Measurements from ENCODE around the gene PSEN2.

The PSEN2 gene

GRCh38 chr1:226883630-226884029 lies 13.2 kb downstream of the PSEN2 start:
- no peak for DNase-seq (ENCODE audit: low read depth)
- no peak overlapping the region for H3K4me3 ChIP-seq (ENCODE audit: low read depth, low read length)

GRCh38 chr1:226884116-226884625 lies 13.8 kb downstream of the PSEN2 start:
- DNase-seq (ENCODE audit: low read depth): no peak
- H3K4me3 ChIP-seq (ENCODE audit: low read depth, low read length): no peak overlapping the region

DNA sequence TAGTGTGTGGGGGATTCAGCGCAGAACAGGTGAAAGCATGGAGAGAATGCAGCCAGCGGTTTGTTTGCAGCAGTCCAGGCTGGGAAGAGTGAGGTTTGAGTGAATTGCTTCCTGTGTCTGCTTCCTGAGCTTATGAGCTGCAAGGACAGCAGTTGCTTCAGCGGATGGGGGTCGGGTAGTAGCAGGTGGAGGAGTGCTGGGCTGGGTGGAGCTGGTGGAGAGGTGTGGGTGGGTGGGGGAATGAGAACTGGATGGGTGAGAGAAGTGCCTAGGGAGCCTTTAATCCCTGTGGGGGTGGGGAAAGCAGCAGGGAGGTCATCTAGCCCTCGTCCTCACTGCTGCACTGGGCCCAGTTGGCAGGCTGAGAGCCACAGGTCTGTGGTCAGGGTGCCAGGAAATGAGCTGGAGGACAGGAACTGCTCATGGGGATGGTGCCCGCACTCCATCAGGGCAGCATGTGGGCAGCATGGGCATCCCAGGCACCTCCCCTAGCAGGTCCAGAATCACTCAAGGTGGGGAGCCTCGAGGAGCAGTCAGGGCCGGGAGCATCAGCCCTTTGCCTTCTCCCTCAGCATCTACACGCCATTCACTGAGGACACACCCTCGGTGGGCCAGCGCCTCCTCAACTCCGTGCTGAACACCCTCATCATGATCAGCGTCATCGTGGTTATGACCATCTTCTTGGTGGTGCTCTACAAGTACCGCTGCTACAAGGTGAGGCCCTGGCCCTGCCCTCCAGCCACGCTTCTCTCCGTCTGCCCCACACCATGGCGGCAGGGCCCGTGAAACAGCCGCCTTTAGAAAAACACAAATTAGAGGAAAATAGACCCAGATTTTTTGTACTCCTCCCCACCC lies 14.8 kb downstream of the PSEN2 start:
- H3K4me3 ChIP-seq (ENCODE audit: low read depth, low read length): no peak overlapping the region

DNA sequence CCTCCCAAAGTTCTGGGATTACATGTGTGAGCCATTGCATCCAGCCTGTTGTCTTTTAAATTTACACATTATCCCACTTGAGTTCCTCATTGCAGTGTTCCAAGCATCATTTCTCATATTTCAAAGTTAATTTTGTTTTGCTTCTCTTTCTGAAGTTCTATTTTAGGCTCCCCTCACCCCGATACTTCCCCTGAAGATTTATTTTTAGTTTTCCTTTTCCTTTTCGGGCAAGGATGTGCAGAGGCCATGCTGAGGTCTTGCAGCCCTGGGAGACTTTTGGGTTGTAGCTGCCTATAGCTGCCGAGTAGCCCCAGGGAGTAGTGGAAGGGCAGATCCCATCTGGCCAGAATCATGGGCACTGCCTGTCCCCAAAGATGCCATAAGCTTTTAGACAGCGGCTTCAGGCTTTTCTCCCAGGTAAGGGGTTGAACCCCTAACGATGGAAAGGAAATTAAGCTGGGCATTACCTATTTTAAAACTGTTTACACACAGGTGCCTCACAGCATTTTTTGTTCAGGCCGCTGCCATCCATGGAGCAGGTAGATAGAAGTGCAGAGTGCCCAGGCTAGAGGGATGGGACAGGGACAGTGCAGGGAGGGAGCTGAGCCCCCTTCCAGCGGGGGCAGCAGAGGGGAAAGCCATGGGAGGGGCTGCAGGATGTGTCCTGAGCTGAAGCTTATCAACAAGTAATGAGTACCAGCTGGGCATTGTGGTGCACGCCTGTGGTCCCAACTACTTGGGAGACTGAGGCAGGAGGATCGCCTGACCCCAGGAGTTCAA lies 15.9 kb downstream of the PSEN2 start:
- H3K4me3 ChIP-seq (ENCODE audit: low read depth, low read length): no peak overlapping the region
- DNase-seq (ENCODE audit: low read depth): no peak

More for the DNA sequence above, 14.8 kb downstream of the PSEN2 start:
- no peak for DNase-seq (ENCODE audit: low read depth)

GRCh38 chr1:226887006-226887405 lies 16.6 kb downstream of the PSEN2 start:
- no peak overlapping the region for H3K4me3 ChIP-seq (ENCODE audit: low read depth, low read length)
- DNase-seq (ENCODE audit: low read depth): no peak

DNA sequence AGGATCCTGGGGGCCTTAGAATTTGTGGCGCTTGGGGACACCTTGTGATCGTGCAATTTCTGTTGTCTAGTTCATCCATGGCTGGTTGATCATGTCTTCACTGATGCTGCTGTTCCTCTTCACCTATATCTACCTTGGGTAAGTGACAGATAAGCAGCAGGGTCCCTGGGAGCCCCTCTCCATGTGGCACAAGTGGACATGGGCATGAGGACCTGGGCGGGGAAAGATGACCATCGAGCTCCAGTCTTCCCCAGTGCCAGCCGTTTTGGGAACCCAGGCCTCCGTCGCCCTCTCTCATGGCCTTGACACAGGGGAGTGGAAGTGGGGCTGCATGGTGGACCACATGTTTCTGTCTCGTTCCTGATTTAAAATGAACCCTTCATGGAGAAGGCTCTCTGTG lies 17.6 kb downstream of the PSEN2 start:
- no peak for DNase-seq (ENCODE audit: low read depth)
- H3K4me3 ChIP-seq (ENCODE audit: low read depth, low read length): no peak overlapping the region

DNA sequence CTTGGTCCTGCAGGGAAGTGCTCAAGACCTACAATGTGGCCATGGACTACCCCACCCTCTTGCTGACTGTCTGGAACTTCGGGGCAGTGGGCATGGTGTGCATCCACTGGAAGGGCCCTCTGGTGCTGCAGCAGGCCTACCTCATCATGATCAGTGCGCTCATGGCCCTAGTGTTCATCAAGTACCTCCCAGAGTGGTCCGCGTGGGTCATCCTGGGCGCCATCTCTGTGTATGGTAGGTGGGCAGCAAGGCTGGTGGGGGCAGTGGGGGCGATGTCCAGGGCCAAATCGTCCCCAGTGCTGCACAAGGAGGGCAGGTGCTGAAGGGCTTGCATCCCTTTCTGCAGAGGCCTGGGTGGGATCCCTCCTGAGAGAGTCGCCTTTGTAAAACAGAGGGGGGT lies 18.4 kb downstream of the PSEN2 start:
- H3K4me3 ChIP-seq (ENCODE audit: low read depth, low read length): no peak overlapping the region
- no peak for DNase-seq (ENCODE audit: low read depth)

DNA sequence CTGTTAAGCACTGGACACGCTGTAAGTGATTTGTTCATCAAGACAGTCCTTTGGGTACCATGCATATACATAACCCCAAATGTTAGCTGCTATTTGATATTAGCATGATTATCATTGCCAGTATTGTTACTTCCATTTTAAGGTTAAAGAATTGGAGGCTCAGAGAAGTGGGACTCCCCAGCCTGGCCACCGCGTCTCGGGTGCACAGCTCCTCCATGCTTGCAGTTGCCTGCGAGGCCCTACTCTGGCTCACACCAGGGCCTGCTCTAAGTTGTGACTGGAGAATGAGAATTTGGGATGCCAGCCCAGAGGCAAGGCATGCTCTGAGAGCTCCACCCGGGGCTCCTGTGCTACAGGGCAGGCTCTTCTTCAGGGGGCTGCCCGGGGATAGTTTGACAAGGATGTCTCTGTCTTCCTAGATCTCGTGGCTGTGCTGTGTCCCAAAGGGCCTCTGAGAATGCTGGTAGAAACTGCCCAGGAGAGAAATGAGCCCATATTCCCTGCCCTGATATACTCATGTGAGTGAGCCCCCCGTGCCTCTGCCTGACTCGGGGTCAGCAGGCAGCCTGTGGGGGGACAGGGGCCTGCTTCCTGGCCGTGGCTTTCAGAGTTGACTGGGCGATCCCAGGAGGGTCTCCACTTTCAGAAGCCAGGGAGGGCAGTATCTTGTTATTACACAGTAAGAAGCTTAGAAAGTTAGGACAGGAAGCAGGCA lies 19.4 kb downstream of the PSEN2 start:
- no peak for DNase-seq (ENCODE audit: low read depth)
- H3K4me3 ChIP-seq (ENCODE audit: low read depth, low read length): no peak overlapping the region

DNA sequence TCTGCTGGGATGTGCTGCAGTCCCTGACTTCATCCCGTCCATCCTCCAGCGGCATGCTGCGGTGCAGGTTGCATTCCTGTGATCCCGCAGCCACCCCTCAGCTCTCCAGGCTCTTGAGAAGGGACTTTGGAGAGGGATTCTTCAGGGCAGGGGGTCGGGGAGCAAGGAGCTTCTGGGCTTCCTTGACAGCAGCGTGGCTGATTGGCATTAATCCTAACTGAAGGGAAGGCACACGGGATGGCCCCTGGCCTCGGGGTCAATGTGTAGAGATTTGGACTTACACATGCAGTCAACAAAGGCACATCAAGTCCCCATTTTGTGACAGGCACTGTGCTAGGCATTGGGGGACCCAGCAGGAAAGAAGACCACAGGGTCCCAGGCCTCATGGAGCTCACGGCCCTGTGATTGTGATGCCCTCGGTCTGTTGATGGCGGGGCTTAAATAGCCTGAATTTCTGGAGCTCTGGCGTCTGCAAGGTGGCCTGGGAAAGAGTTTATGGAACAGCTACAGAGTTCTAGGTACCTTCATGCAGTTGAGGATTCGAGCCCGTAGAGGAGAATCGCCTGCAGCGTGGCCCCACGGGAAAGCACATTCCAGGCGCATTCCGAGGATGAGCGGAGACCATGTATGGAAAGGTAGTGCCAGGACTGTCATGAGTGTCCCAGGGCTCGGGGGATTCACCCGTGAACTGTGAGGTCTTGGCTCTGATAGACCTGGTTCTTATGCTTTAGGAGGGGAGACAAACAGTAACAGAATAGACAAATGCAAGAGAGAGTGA lies 20.1 kb downstream of the PSEN2 start:
- no peak overlapping the region for H3K4me3 ChIP-seq (ENCODE audit: low read depth, low read length)
- no peak for DNase-seq (ENCODE audit: low read depth)

DNA sequence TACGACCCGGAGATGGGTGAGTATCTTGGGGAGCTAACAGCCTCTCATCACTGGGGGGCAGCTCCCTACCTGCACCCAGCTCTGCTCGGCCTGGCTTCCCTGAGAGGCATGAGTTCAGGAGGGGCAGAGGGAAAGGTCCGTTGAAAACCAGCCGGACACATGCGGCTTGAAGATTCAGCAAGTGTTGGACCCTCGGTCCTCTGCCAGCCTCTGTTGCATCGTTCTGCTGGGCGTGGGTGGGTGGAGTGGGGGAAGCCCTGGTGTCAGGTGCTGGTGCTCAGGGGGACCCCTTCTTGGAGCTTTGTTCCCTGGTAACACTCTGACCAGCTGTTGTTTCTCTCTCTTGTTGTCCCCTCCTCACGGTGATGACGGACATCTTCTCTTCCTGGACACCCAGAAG lies 20.9 kb downstream of the PSEN2 start:
- H3K4me3 ChIP-seq (ENCODE audit: low read depth, low read length): no peak overlapping the region

GRCh38 chr1:226891846-226892523 lies 21.6 kb downstream of the PSEN2 start:
- H3K4me3 ChIP-seq (ENCODE audit: low read depth, low read length): no peak overlapping the region
- no peak for DNase-seq (ENCODE audit: low read depth)

More for the DNA sequence above, 20.9 kb downstream of the PSEN2 start:
- no peak for DNase-seq (ENCODE audit: low read depth)

DNA sequence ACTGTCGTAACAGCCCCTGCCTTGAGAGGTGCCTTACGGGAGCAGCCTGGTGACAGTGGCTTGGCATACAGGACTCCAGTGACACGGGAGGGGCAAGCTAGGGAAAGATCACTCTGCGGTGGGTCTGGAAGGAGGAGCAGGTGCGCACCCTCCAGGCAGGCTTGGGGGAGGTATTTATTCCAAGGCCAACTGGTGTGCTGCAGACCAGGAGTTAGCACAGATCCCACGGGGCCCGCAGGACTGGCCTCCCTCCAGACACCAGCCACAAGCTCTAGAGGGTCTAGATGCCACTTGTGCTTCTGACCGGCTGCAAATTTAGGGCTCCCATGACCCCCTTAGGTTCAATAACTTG lies 22.1 kb downstream of the PSEN2 start:
- DNase-seq (ENCODE audit: low read depth): no peak

DNA sequence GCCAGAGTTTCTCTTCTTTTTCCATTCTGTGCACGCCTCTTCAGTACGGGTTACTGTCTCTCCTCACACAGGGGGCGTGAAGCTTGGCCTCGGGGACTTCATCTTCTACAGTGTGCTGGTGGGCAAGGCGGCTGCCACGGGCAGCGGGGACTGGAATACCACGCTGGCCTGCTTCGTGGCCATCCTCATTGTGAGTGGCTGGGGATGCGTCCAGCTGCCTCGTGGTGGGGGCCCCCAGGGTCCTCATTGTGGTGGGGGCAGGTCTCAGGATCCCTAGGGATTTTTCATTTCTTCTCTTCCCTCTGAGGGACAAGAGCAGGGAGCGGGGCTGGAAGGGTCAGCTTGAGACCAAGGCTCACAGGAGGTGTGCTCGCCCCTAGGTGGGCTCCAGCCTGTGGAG lies 23.5 kb downstream of the PSEN2 start:
- no peak overlapping the region for H3K4me3 ChIP-seq (ENCODE audit: low read depth, low read length)
- no peak for DNase-seq (ENCODE audit: low read depth)

More for the DNA sequence above, 22.1 kb downstream of the PSEN2 start:
- no peak overlapping the region for H3K4me3 ChIP-seq (ENCODE audit: low read depth, low read length)

GRCh38 chr1:226894826-226895225 lies 24.4 kb downstream of the PSEN2 start:
- no peak for DNase-seq (ENCODE audit: low read depth)
- H3K4me3 ChIP-seq (ENCODE audit: low read depth, low read length): no peak overlapping the region

DNA sequence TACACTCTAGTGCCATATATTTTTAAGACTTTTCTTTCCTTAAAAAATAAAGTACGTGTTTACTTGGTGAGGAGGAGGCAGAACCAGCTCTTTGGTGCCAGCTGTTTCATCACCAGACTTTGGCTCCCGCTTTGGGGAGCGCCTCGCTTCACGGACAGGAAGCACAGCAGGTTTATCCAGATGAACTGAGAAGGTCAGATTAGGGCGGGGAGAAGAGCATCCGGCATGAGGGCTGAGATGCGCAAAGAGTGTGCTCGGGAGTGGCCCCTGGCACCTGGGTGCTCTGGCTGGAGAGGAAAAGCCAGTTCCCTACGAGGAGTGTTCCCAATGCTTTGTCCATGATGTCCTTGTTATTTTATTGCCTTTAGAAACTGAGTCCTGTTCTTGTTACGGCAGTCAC lies 25.2 kb downstream of the PSEN2 start:
- DNase-seq (ENCODE audit: low read depth): no peak
- no peak overlapping the region for H3K4me3 ChIP-seq (ENCODE audit: low read depth, low read length)

- no peak for DNase-seq (ENCODE audit: low read depth)
- no peak overlapping the region for H3K4me3 ChIP-seq (ENCODE audit: low read depth, low read length)
Observed at GRCh38 chr1:226898246-226898645, 27.8 kb downstream of the PSEN2 start.

- DNase-seq (ENCODE audit: low read depth): no peak
- H3K4me3 ChIP-seq (ENCODE audit: low read depth, low read length): no peak overlapping the region
Observed at GRCh38 chr1:226901421-226901820, 31.0 kb downstream of the PSEN2 start.

DNA sequence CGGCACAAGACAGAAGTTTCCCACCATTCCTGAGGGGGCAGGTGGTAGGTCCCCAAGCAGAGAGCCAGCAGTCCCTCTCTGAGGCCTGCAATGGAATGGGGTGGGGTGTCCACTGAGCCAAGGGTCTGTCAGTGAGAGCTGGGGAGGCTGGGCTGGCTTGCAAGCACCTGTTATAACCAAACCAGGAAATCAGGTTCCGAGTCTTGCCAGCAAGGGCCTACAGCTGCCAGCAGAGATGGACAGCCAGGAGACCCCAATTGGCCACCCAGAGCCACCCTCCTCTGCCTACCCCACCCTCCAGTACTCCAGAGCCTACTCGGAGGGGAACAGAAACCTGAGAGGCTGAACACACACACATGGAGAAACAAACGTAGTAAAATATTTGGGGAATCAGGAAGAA lies 32.2 kb downstream of the PSEN2 start:
- DNase-seq (ENCODE audit: low read depth): no peak
- no peak overlapping the region for H3K4me3 ChIP-seq (ENCODE audit: low read depth, low read length)

Data from skeletal muscle cell (primary cell).